RWPE2 (cell line): ENCODE data around the gene TERT.

Experiments used
- ATAC-seq: fragments of 200-7000 bp; cut with Tn5 transposase; 3 replicates; pipeline ENCODE4 v1.9.1; 2021; ENCODE audit warnings: low read depth
- DNase-seq: peaks from one replicate; pipeline ENCODE4 v3.0.0-alpha.2; 2020; ENCODE audit warnings: low spot score
- H3K27ac ChIP-seq: fragments of 450-650 bp; 2 replicates; pipeline ENCODE4 v1.5.1; 2017; ENCODE audit warnings: mild to moderate bottlenecking; ENCODE audit not compliant: poor library complexity, severe bottlenecking
- H3K27me3 ChIP-seq: fragments of 250-450 bp; sonication (Bioruptor Pico); 2 replicates; pipeline ENCODE4 v1.5.1; 2021; ENCODE audit warnings: mild to moderate bottlenecking, moderate library complexity; ENCODE audit not compliant: insufficient read depth, poor library complexity, severe bottlenecking
- H3K36me3 ChIP-seq: fragments of 250-450 bp; sonication (Bioruptor Pico); 2 replicates; pipeline ENCODE4 v1.5.1; 2020; ENCODE audit warnings: low read depth, mild to moderate bottlenecking, moderate library complexity
- H3K4me1 ChIP-seq: fragments of 250-450 bp; sonication (Bioruptor Pico); 2 replicates; pipeline ENCODE4 v1.5.1; 2021; ENCODE audit warnings: mild to moderate bottlenecking, moderate library complexity; ENCODE audit not compliant: insufficient read depth, poor library complexity, severe bottlenecking
- H3K4me3 ChIP-seq: fragments of 250-450 bp; sonication (Bioruptor Pico); 2 replicates; pipeline ENCODE4 v1.5.1; 2021; ENCODE audit warnings: mild to moderate bottlenecking, moderate library complexity; ENCODE audit not compliant: severe bottlenecking
- H3K9me3 ChIP-seq: fragments of 250-450 bp; sonication (Bioruptor Pico); 2 replicates; pipeline ENCODE4 v1.5.1; 2021; ENCODE audit warnings: mild to moderate bottlenecking, moderate library complexity; ENCODE audit not compliant: severe bottlenecking
- CTCF ChIP-seq: fragments of 450-650 bp; IDR thresholded peaks from one replicate; pipeline ENCODE4 v1.5.1; 2017; ENCODE audit warnings: mild to moderate bottlenecking, moderate library complexity; ENCODE audit not compliant: poor library complexity, severe bottlenecking

Gene TERT

GRCh38 chr5:1246711-1247431 lies 48.0 kb downstream of the TERT start:
- H3K4me1 ChIP-seq = no peaks in the 10 kb centered on the region
- H3K9me3 ChIP-seq = no peaks in the 10 kb centered on the region
- H3K36me3 ChIP-seq = no peaks in the 10 kb centered on the region
- peaks cover 28% of the 10 kb centered on the region for H3K27me3 ChIP-seq
- no peak overlapping the region for H3K4me3 ChIP-seq
- TF ChIP-seq CTCF = no peak
- DNase-seq (no peak), ATAC-seq (peak; percentile 12; the same call in 1 of the 3 replicates)
- no peak overlapping the region for H3K27ac ChIP-seq

- TF ChIP-seq CTCF = no peak
- Histone ChIP-seq H3K27me3 (peaks cover 28% of the 10 kb centered on the region), H3K4me1 (no peaks in the 10 kb centered on the region), H3K36me3 (no peaks in the 10 kb centered on the region), H3K27ac (no peak overlapping the region), H3K9me3 (no peaks in the 10 kb centered on the region), H3K4me3 (no peak overlapping the region)
- ATAC-seq (no peak), DNase-seq (no peak)
Measured at GRCh38 chr5:1245905-1246576, 48.8 kb downstream of the TERT start.

GRCh38 chr5:1244976-1245375 lies 49.9 kb downstream of the TERT start:
- Histone ChIP-seq H3K4me1 (no peaks in the 10 kb centered on the region), H3K36me3 (no peaks in the 10 kb centered on the region), H3K27me3 (peaks cover 28% of the 10 kb centered on the region), H3K4me3 (no peak overlapping the region), H3K27ac (no peak overlapping the region), H3K9me3 (no peaks in the 10 kb centered on the region)
- ATAC-seq (no peak), DNase-seq (no peak)
- peak; percentile 27 for TF ChIP-seq CTCF

- no peaks in the 10 kb centered on the region for H3K9me3 ChIP-seq
- no peaks in the 10 kb centered on the region for H3K36me3 ChIP-seq
- no peak overlapping the region for H3K4me3 ChIP-seq
- H3K27ac ChIP-seq = no peak overlapping the region
- TF ChIP-seq CTCF = no peak
- peaks cover 28% of the 10 kb centered on the region for H3K27me3 ChIP-seq
- peaks cover 6% of the 10 kb centered on the region for H3K4me1 ChIP-seq
- no peak for ATAC-seq
- no peak for DNase-seq
Measured at GRCh38 chr5:1244255-1244654, 50.6 kb downstream of the TERT start.

GRCh38 chr5:1243487-1244130 lies 51.3 kb downstream of the TERT start:
- no peaks in the 10 kb centered on the region for H3K9me3 ChIP-seq
- no peak for TF ChIP-seq CTCF
- H3K36me3 ChIP-seq = no peaks in the 10 kb centered on the region
- DNase-seq (no peak), ATAC-seq (no peak)
- H3K4me1 ChIP-seq = peaks cover 8% of the 10 kb centered on the region
- H3K27me3 ChIP-seq = peaks cover 28% of the 10 kb centered on the region
- no peak overlapping the region for H3K4me3 ChIP-seq
- H3K27ac ChIP-seq = no peak overlapping the region
